Inflammatory macrophage treated with lipopolysaccharide for 1 hour (primary cell): ENCODE results near the gene GRN.
"Not testable (repeated sequence)": the region's sequence is repeated elsewhere in the genome, so short reads cannot be mapped to it uniquely, and the experiment has no call there.

Experiments
- DNase-seq, 2 donors: peaks; one replicate each; pipeline ENCODE4 v3.0.0-alpha.2; 2020 to 2022

GRN gene

DNA sequence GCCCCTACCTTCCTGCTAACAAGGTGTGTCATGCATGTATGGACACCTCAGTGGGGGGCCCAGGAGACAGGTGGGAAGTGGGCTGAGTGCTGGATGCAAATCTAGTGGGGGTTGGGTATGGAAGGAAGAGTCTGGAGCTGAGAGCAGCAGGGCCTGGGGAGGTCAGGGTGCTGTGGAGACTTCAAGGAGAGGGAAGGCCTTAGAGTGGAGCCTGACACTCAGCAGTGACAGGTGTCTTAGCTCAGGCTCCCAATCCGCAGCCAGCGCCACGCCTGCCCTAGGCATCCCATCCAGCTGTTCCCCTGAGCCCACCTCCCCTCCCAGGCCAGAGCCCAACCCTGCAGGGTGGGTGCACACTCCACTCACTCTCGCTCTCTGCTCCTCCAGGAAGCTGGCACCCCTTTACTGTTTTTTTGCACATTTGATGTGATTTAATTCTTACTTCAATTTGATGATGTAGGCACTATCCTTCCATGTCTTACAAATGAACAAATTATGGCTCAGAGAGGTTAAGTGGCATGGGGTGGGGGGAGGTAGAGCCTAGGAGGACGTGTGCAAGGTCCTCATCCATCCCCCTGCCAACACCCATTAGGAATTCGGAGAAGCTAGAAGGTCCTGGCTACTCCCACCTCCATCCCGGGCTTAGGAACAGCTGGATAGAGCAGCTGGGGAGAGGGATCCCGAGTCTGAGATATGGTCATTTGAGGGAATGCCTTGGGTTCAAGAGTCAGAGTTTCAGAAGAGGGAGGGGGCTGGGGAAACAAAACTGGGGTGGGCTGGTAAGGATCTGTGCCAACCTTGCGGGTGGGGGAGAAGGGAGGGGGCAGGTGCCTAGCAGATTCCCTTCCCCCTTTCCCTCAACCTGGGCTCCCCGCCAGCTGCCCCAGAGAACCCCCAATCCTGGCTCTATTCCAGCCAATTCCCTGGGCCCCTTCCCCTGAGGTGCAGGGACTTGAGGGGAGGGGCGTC, 16.5 kb downstream of the GRN start:
- no peak for DNase-seq

- no peak for DNase-seq
These were observed 17.4 kb downstream of the GRN start for GRCh38 chr17:44362459-44362948.

DNA sequence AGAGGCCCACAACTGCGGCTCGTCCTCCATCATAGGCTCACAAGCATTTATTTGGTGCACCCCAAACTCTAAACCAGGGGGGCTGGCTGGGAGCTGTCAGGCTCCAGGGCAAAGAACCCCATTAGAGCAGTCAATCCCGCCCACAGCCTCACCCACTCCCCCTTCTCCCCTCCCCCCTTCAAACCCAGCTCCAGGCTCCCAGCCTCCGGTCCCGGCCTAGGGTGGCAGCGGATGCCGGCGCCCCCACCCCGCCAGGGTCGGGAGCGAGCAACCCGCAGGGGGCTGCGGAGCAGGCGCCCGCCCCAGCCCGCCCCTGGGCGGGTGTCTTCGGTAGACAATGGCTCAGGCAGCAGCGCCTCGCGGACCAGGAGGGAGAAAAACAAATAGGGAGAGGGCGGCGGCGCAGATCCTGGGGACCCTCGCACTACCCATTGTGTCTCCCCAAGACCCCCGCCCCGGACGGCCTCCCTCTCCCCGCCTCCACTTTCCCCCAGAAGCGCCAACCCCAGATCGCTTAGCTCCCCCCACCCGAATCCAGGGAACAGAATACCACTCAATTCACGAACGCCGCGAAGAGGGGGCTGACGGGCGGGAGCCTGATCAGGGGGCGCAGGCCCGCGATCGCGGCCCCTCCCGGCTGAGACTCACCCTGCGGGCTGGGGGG, 18.0 kb downstream of the GRN start:
- no peak for DNase-seq

DNA sequence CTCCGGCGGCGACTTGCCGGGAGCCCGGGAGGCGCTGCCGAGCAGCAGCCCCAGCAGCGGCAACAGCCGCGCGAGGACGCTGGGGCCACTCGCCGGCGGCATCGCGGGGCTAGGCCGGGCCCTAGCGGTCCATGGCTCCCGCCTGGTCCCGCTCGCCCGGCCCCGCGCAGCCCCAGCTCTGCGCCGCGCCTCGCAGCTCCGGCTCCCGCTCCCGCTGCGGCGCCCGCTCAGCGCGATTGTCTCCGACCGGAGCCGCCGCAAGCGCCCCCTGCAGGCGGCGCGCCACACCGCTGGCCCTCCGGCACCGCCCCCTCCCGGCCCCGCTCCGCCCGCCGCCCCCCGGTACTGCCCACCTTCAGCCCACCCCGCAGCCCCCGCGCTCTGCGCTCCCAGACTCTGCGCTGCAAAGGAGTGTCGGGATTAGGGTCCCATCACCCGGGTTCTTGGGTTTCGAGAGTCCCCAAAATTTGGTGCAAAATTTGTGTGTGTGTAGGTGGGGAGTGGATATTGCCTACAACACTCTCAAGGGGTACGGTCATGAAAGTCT, 18.6 kb downstream of the GRN start, which contains the start of gene FAM171A2:
FAM171A2 (minus strand) TSS at position 241 of the 547 bp plus-strand sequence; CDS start at position 102, 139 bp downstream.
- DNase-seq = peak in 1 of 2 donors; percentile 73

- not testable (repeated sequence) for DNase-seq
These were observed 19.9 kb downstream of the GRN start for GRCh38 chr17:44365051-44365450.

DNA sequence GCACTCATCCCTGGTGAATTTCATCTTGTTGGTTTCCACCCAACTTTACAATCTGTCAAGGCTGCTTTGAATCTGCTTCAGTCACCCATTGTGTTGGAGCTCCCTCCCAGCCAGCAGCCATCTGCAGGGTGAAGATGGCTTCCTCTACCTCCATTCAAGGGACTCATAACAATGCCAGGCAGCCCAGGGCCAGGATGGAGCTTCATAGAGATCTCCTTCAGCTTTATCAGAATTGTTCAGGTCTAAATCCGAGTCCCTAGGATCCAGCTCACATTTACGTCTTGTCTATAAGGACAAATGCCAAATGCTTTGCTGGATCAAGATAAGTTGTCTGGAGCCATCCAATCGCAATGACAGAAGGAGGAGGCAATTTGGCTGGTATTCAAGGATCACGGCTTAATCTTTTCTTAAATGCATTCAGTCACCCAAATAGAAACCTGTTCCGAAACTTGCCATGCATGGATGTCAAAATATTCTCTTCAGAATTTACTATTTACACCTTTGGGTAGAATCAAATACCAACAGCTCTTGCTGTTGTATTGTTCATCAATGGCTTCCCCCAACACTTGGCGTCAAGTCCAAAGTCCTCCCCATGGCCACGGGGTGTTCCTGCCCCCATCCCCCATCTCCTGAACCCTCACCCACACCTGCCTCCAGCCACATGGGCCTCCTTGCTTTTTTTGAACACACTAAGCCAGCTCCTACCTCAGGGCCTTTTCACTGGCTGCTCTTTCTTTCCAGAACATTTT, 22.3 kb downstream of the GRN start:
- no peak for DNase-seq

GRCh38 chr17:44368391-44369243, 23.5 kb downstream of the GRN start:
- not testable (repeated sequence) for DNase-seq

DNA sequence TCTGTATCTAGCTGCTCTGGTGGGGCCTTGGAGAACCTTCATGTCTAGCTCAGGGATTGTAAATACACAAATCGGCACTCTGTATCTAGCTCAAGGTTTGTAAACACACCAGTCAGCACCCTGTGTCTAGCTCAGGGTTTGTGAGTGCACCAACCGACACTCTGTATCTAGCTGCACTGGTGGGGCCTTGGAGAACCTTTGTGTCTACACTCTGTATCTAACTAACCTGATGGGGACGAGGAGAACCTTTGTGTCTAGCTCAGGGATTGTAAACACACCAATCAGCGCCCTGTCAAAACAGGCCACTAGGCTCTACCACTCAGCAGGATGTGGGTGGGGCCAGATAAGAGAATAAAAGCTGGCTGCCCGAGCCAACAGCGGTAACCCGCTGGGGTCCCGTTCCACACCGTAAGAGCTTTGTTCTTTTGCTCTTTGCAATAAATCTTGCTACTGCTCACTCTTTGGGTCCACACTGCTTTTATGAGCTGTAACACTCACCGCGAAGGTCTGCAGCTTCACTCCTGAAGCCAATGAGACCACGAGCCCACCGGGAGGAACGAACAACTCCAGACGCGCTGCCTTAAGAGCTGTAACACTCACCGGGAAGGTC, 24.4 kb downstream of the GRN start:
- not testable (repeated sequence) for DNase-seq

- DNase-seq = no peak
These were observed 26.9 kb downstream of the GRN start for GRCh38 chr17:44372036-44372435.

GRCh38 chr17:44374306-44375195, 29.4 kb downstream of the GRN start:
- peak in 1 of 2 donors; percentile 50 for DNase-seq

DNA sequence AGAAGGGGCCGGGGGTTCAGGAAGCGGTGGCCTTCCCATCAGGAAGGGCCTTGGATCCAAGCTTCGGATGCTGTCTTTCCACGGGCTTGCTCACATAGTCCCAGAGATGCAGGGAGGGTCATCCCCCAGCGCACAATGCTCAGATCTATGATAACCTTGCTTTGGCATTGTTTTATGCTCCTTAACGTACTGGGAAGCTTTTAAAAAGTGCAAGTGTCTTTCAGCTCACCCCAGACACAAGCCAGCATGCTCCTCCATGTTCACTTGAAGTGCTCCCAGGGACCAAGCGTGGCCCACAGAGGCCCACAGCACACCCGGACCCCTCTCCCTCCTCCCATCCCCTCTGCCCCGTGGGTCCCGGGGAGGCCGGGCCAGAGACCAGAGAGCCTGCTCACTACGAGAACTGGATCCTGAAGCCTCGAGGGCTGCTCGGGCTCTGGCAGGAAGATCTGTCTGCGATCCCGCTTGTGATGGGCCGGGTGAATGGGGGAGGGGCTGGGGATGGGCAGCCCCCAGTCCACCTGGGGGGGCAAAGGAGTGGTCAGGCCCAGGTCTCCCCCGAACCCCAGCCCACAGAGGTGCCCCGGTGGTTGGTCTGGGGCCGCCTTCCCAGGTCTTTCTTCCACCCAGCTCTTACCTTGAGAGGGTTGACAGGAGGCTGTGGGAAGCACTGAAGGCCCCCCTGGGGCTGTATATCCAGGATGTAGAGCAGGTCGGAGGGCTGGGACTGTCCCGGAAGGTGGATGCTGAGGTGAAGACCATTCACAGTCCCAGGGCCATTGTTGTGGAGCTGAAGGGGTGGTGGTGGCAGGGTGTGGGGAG, 30.3 kb downstream of the GRN start:
- DNase-seq = no peak

DNA sequence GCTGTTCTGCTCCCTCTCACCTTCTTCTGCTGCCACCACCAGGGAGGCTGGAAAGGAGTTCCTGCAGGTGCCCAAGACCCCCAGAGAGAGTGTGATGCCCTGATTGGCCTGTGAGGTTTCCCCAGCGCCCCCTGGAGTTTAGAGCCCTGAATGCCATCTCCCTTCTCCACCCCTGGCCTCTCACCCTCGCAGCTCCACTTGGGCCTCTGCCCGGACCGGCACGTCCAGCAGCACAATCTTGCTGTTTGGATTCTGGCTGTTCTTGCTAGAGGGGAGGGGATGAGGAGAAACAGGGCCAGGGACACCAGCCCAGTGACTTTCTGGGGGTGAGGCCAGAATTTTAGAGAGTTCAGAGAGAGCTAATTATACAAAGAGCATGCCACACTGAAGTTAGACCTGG, 31.0 kb downstream of the GRN start:
- DNase-seq = peak in 1 of 2 donors; percentile 40

DNA sequence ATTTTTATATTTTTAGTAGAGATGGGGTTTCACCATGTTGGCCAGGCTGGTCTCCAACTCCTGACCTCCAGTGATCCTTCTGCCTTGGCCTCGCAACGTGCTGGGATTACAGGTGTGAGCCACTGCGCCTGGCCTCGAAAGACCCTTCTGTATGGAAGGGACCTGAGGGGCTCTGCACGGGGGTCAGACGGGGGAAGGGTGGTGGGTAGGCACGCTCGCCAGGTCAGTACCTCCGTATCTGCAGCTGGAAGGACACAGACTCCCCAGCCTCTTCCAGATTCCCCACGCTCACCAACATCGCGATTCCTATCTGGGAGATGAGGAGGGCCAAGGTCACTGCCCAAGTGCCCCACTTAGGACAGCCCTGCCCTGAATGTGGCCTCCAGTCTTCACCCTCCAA, 31.7 kb downstream of the GRN start:
- DNase-seq = no peak

- no peak for DNase-seq
These were observed 33.1 kb downstream of the GRN start for GRCh38 chr17:44378171-44378705.

DNA sequence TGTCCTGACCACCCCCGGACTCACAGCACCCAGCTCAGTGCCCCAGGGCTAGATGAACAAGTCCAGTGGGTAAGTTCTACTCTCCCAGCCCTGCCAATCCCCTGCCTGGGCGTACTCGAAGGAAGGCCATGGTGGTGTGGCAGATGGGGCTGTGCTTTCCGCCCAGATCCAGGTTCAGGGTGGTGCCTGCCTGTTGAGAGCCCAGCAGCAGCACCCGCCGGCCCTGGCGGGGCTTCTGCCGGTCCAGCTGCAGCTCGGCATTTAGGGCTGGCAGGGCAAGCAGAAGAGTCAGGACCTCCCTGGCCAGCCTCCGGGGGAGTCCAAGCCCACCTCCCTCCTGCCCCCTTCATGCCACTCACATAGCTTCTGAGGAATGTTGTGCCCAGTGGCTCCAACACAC, 34.8 kb downstream of the GRN start:
- DNase-seq = no peak

GRCh38 chr17:44380767-44381166, 35.7 kb downstream of the GRN start:
- DNase-seq = no peak

- peak; percentile 10 to 55 for DNase-seq
These were observed 36.8 kb downstream of the GRN start for GRCh38 chr17:44381810-44382305.

DNA sequence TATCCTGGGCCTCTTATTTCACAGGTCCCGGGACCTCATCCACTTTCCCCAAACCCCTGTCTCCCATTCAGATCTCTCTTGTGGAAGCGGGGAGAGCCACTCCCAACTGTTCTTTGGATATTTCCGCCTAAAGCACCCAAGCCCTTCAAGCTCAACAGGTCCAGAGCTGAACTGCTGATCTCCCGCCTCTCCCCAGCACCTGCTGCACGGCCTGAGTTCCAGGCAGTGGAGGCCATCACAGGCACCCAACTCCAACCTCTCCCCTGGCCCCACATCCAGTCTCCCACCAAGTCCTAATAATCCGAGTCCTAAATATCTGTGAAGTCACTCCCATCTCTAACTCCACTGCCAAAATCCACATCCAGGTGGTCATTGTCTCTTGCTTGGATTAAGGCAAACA, 37.8 kb downstream of the GRN start:
- no peak for DNase-seq

DNA sequence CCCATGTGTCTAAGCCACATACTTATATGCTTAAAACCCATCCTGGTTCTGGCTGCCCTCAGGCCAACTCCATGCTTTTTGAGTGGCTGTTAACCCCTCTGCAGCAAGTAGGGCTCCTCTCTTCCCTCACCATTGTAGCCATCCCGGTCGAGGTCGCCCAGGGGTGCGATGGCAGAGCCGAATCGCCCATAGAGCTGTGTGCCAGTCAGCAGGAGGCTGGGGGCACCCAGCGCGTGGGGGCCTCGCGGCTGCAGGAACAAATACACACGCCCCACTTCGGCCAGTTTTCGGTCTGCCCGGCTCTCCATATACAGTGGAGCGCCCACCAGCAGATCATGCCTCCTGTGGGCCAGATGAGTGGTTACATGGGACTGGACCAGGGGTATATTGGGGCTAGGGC, 38.3 kb downstream of the GRN start:
- no peak for DNase-seq
